Natural killer cell (primary cell): ENCODE data around the gene PDE9A. TPM values are rescaled to one million over a fixed set of nuclear protein-coding genes. Genes with fewer than 3 reads are reported as not detected.

Source experiments
- ATAC-seq, 3 donors: fragments of 150-1000 bp in 2 of 3; fragments of 200-7000 bp in 1 of 3; cut with Tn5 transposase; 1 replicate in 1 of 3; 2 replicates in 2 of 3; pipeline ENCODE4 v1.10.0; 2021; ENCODE audit warnings: mild to moderate bottlenecking in 2 of 3, moderate library complexity in 2 of 3
- DNase-seq, 2 donors: peaks; one replicate each; pipeline versions ENCODE4 v3.0.0 to v3.0.0-alpha.2; 2013 to 2021; ENCODE audit warnings: mixed read lengths in 1 of 2
- H3K27ac ChIP-seq: one replicate; pipeline ENCODE4 v1.5.1; 2013; ENCODE audit warnings: mild to moderate bottlenecking, low read length
- H3K27me3 ChIP-seq: one replicate; pipeline ENCODE4 v1.6.1; 2013; ENCODE audit warnings: low read length; ENCODE audit not compliant: control insufficient read depth, insufficient read depth
- H3K36me3 ChIP-seq: one replicate; pipeline ENCODE4 v1.6.1; 2013; ENCODE audit warnings: low read length; ENCODE audit not compliant: control insufficient read depth, insufficient read depth
- H3K4me1 ChIP-seq: one replicate; pipeline ENCODE4 v1.6.1; 2013; ENCODE audit warnings: low read length; ENCODE audit not compliant: control insufficient read depth, insufficient read depth
- H3K4me3 ChIP-seq: one replicate; pipeline ENCODE4 v1.5.1; 2013; ENCODE audit warnings: low read length
- H3K9me3 ChIP-seq: one replicate; pipeline ENCODE4 v1.6.1; 2013; ENCODE audit warnings: low read length; ENCODE audit not compliant: control insufficient read depth, insufficient read depth
- H3K27ac Mint-ChIP-seq, 2 donors: one replicate each; pipeline ENCODE4 v1.8.0; 2022; ENCODE audit warnings: mild to moderate bottlenecking in 2 of 2, mixed read lengths in 2 of 2, moderate library complexity in 1 of 2
- H3K27me3 Mint-ChIP-seq, 2 donors: one replicate each; pipeline ENCODE4 v1.8.0; 2022; ENCODE audit warnings: low read depth in 2 of 2, mixed read lengths in 2 of 2
- H3K36me3 Mint-ChIP-seq: one replicate; pipeline ENCODE4 v1.8.0; 2022; ENCODE audit warnings: mixed read lengths
- H3K4me1 Mint-ChIP-seq, 2 donors: one replicate each; pipeline ENCODE4 v1.8.0; 2022; ENCODE audit warnings: mixed read lengths in 2 of 2
- H3K4me3 Mint-ChIP-seq: one replicate; pipeline ENCODE4 v1.8.0; 2022; ENCODE audit warnings: mild to moderate bottlenecking, moderate library complexity, mixed read lengths
- H3K9me3 Mint-ChIP-seq, 2 donors: one replicate each; pipeline ENCODE4 v1.8.0; 2022; ENCODE audit warnings: mixed read lengths in 2 of 2
- CTCF ChIP-seq: fragments of 200-600 bp; IDR thresholded peaks from one replicate; pipeline ENCODE4 v1.8.0; 2022; ENCODE audit warnings: antibody characterized with exemption
- WGBS: methylation state at CpG from one replicate; pipeline ENCODE4 v1.1.7; 2013; ENCODE audit warnings: missing lambda C conversion rate; ENCODE audit not compliant: insufficient coverage; 5-methylcytosine and 5-hydroxymethylcytosine counted together
- intact Hi-C: fragments of 100-400 bp; cut with micrococcal nuclease; formaldehyde crosslinking; loops from one replicate; pipeline ENCODE4 v1.14.2; 2022
- total RNA-seq, 4 donors: library from RNA; stranded (reverse); fragments of 120-200 nt in 1 of 4; gene quantifications; one replicate each; pipeline versions ENCODE4 v1.2.3 to v1.2.4, GENCODE V29; 2013 to 2022

The PDE9A gene
- total RNA-seq, 3 donors from 2014 or later (not counting 1 experiment from before 2014, with no cell fraction given) = 1.0 to 4.1 (median 1.2) TPM

DNA sequence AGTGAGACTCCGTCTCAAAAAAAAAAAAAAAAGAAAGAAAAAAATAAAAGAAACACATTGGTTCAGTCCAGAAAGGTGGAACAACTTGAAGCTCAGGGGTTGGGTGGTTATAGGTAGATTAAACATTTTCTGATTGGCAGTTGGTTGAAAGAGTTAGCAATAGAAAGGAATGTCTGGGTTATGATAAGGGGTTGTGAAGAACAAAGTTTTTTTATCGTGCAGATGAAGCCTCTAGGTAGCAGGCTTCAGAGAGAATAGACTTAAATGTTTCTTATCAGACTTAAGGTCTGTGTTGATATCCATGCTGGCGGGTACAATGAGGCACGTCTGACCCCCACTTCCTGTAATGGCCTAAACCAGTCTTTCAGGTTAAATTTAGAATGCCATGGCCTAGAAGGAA, 45.0 kb upstream of the PDE9A start:
- peaks cover 9 to 10% of the 10 kb centered on the region in 2 donors for H3K27me3 Mint-ChIP-seq
- no peak overlapping the region for H3K27ac ChIP-seq
- no peak for ATAC-seq
- intact Hi-C loops = loop anchor here (10.0 kb wide), 1 partner anchor 1194 kb away; no protein-coding TSS in a partner anchor
- no peaks in the 10 kb centered on the region for H3K36me3 ChIP-seq
- no peak overlapping the region for H3K27ac Mint-ChIP-seq
- DNase-seq = no peak
- peaks cover 0 to 3% of the 10 kb centered on the region in 2 donors for H3K9me3 Mint-ChIP-seq
- peaks cover 7% of the 10 kb centered on the region for H3K36me3 Mint-ChIP-seq
- TF ChIP-seq CTCF = no peak
- H3K4me3 Mint-ChIP-seq = no peak overlapping the region
- H3K4me1 Mint-ChIP-seq = peaks cover 0 to 2% of the 10 kb centered on the region in 2 donors
- 71% methylated on average over 4 of the region's 4 CpGs for WGBS
- no peaks in the 10 kb centered on the region for H3K27me3 ChIP-seq
- no peaks in the 10 kb centered on the region for H3K4me1 ChIP-seq
- H3K4me3 ChIP-seq = no peak overlapping the region
- peaks cover 2% of the 10 kb centered on the region for H3K9me3 ChIP-seq

GRCh38 chr21:42609811-42610210, 43.6 kb upstream of the PDE9A start:
- no peak for TF ChIP-seq CTCF
- H3K9me3 Mint-ChIP-seq = no peaks in the 10 kb centered on the region
- Histone ChIP-seq H3K27me3 (no peaks in the 10 kb centered on the region), H3K4me3 (no peak overlapping the region), H3K36me3 (no peaks in the 10 kb centered on the region), H3K27ac (no peak overlapping the region), H3K4me1 (peaks cover 11% of the 10 kb centered on the region), H3K9me3 (no peaks in the 10 kb centered on the region)
- peak in 1 of 2 donors; percentile 78 for DNase-seq
- peaks cover 0 to 4% of the 10 kb centered on the region in 2 donors for H3K4me1 Mint-ChIP-seq
- ATAC-seq = peak; percentile 54 to 76 (median 60)
- H3K36me3 Mint-ChIP-seq = no peaks in the 10 kb centered on the region
- WGBS = 85% methylated on average over 2 of the region's 2 CpGs
- H3K27me3 Mint-ChIP-seq = peaks cover 0 to 4% of the 10 kb centered on the region in 2 donors
- intact Hi-C loops = loop anchor here (10.0 kb wide), 1 partner anchor 1195 kb away; no protein-coding TSS in a partner anchor
- no peak overlapping the region for H3K27ac Mint-ChIP-seq
- H3K4me3 Mint-ChIP-seq = no peak overlapping the region

GRCh38 chr21:42611852-42612251, 41.6 kb upstream of the PDE9A start:
- peaks cover 4% of the 10 kb centered on the region for H3K27me3 ChIP-seq
- no peaks in the 10 kb centered on the region for H3K36me3 ChIP-seq
- no peak overlapping the region for H3K27ac ChIP-seq
- WGBS = 96% methylated on average over 2 of the region's 3 CpGs
- no peaks in the 10 kb centered on the region for H3K9me3 Mint-ChIP-seq
- H3K27ac Mint-ChIP-seq = no peak overlapping the region
- H3K36me3 Mint-ChIP-seq = no peaks in the 10 kb centered on the region
- ATAC-seq (no peak), DNase-seq (no peak)
- peaks cover 27% of the 10 kb centered on the region for H3K4me1 ChIP-seq
- intact Hi-C loops = no loop called here
- H3K27me3 Mint-ChIP-seq = no peaks in the 10 kb centered on the region
- H3K4me3 Mint-ChIP-seq = no peak overlapping the region
- H3K9me3 ChIP-seq = no peaks in the 10 kb centered on the region
- H3K4me1 Mint-ChIP-seq = peaks cover 0 to 4% of the 10 kb centered on the region in 2 donors
- no peak overlapping the region for H3K4me3 ChIP-seq
- no peak for TF ChIP-seq CTCF

DNA sequence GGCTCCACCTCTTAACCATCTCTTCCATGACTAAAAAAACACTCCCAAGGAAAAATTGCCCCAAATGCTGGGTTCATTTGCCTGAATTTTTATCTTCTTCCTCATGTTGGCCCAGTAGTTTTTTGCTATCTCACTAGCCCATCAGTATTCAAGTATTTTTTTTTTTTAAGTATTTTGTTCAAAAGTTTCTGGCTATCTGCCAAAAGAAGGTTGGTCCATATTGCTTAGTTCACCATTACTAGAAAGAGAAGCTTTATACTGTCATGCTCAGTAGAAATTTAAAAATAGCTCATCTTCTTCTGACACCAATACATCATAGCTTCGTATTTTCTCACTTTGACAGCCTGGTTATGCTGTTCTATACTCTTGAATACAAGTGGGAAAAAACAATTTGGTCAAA, 41.0 kb upstream of the PDE9A start:
- peaks cover 6% of the 10 kb centered on the region for H3K27me3 ChIP-seq
- no peak overlapping the region for H3K4me3 ChIP-seq
- H3K36me3 ChIP-seq = no peaks in the 10 kb centered on the region
- H3K9me3 Mint-ChIP-seq = no peaks in the 10 kb centered on the region
- intact Hi-C loops = no loop called here
- no peaks in the 10 kb centered on the region for H3K9me3 ChIP-seq
- no peak overlapping the region for H3K27ac ChIP-seq
- no peaks in the 10 kb centered on the region for H3K36me3 Mint-ChIP-seq
- no peak overlapping the region for H3K27ac Mint-ChIP-seq
- no peak for DNase-seq
- no peak for ATAC-seq
- H3K4me1 Mint-ChIP-seq = peaks cover 0 to 4% of the 10 kb centered on the region in 2 donors
- H3K4me1 ChIP-seq = peaks cover 31% of the 10 kb centered on the region
- TF ChIP-seq CTCF = no peak
- H3K4me3 Mint-ChIP-seq = no peak overlapping the region
- no CpG with 5 or more reads among the region's 1 CpG for WGBS
- H3K27me3 Mint-ChIP-seq = no peaks in the 10 kb centered on the region
